Measurements from ENCODE around the gene EIF2S3.
"Not testable (repeated sequence)": the region's sequence is repeated elsewhere in the genome, so short reads cannot be mapped to it uniquely, and the experiment has no call there.

EIF2S3 gene

GRCh38 chrX:24050522-24051318 lies 4.0 kb upstream of the EIF2S3 start:
- not testable (repeated sequence) for DNase-seq

DNA sequence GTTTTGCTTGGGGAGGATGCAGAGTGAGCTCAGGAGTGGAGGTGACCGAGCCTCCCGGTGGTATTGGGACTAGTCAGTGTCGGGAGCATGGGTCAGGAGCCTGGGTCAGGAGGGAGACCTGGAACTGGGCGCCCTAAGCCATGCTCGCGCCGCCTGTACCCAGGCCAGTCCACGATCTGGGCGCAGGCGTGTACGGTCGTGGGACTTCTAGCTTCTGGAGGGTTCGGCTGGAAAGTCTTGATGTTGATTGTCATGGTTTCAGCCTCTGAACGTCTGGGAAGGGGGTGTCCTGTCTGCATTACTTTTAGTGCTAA lies 244 bp downstream of the EIF2S3 start:
- no peak for DNase-seq

DNA sequence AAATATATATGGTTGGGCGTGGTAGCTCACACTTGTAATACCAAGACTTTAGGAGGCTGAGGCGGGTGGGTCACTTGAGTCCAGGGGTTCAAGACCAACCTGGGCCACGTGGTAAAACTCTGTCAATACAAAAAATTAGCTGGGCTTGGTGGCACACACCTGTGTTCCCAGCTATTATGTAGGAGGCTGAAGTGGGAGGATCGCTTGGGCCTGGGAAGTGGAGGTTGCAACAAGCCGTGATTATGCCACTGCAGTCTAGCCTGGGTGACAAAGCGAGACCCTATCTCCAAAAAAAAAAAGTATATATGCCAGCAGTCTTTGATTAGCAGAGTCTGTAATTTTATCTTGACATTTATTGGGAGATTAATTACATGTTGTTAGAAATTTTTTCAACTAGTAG lies 8.7 kb downstream of the EIF2S3 start:
- no peak for DNase-seq

DNA sequence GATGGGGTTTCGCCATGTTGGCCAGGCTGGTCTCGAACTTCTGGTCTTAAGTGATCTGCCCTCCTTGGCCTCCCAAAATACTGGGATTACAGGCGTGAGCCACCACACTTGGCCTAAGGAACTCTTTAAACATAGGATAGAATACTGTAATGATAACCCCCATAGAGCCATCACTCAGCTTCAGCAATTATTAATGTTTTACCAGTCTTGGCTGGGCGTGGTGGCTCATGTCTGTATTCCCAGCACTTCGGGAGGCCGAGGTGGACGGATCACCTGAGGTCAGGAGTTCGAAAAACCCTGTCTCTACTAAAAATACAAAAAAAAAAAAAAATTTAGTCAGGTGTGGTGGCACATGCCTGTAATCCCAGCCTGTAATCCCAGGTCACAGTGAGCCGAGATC lies 15.1 kb downstream of the EIF2S3 start:
- no peak for DNase-seq

- no peak for DNase-seq
Observed at GRCh38 chrX:24079411-24079810, 24.7 kb downstream of the EIF2S3 start.

DNA sequence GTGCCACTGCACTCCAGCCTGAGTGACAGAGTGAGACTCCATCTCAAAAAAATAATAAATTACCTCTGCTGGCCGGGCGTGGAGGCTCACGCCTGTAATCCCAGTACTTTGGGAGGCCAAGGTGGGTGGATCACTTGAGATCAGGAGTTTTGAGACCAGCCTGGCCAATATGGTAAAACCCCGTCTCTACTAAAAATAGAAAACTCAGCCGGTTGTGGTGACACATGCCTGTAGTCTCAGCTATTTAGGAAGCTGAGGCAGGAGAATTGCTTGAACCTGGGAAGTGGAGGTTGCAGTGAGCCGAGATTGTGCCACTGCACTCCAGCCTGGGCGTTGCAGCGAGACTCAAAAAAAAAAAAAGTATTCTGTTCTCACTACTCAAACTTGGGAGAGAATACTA lies 25.5 kb downstream of the EIF2S3 start:
- peak in 1 of 2 donors; percentile 13 for DNase-seq

GRCh38 chrX:24080704-24081103 lies 25.9 kb downstream of the EIF2S3 start:
- DNase-seq = no peak

- DNase-seq = peak; percentile 45 to 57
Observed at GRCh38 chrX:24081661-24082154, 27.0 kb downstream of the EIF2S3 start.

GRCh38 chrX:24082447-24082846 lies 27.7 kb downstream of the EIF2S3 start:
- DNase-seq = no peak

DNA sequence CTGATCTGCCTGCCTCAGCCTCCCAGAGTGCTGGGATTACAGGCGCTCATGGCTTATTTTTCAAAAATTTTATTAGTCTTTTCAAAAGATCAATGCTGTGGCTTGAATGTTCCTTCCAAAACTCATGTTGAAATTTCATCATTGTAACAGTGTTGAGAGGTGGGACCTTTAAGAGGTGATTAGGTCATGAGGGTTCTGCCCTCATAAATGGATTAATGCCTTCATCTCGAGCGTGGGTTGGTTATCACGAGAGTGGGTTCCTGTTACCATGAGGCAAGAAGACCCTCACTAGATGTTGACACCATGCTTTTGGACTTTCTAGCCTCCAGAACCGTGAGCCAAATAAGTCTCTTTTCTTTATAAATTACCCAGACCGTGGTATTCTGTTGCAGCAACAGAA lies 30.3 kb downstream of the EIF2S3 start:
- DNase-seq = no peak

- no peak for DNase-seq
Observed at GRCh38 chrX:24090300-24091200, 35.8 kb downstream of the EIF2S3 start.

DNA sequence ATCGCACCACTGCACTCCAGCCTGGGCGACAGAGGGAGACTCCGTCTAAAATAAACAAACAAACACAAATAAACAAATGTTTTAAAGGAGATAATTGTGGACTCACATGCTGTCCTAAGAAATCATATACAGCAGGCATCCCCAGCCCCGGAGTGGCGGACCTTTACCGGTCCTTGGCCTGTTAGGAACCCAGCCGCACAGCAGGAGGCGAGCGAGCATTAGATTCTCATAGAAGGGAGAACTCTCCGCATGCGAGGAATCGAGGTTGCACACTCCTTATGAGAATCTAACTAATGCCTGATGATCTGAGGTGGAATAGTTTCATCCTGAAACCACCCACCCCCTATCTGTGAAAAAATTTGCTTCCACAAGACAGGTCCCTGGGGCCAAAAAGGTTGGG lies 39.0 kb downstream of the EIF2S3 start:
- DNase-seq = no peak

DNA sequence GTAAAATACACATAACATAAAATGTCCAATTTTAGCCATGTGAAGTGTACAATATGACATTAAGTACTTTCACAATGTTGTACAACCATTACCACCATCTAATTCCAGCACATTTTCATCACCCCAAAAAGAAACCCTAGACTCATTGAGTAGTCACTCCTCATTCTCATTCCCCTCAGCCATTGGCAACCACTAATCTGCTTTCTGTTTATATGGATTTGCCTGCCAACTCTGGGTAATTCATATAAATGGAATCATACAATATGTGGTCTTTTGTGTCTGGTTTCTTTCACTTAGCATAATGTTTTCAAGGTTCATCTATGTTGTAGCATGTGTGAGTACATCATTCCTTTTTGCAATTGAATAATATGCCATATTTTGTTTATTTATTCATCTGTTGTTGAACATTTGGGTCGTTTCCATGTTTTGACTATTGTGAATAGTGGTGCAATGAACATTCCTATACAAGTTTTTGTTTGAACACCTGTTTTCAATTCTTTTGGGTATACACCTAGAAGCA lies 43.0 kb downstream of the EIF2S3 start:
- DNase-seq = no peak

DNA sequence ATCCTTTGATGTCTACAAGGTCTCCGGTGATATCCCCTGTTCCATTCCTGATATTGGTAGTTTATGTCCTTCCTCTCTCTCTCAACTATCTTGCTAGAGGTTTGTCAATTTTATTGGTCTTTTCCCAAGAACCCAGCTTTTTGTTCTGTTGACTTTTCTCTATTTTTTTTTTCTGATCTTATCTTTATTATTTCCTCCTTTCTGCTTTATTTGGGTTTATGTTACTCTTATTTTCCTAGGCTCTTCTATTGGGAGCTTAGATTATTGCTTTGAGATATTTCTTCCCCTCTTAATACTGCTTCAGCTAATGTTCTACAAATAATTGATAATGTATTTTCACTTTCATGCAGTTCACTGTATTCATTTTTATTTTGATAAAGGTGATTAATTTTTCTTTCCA lies 44.2 kb downstream of the EIF2S3 start:
- no peak for DNase-seq

GRCh38 chrX:24099394-24099793 lies 44.6 kb downstream of the EIF2S3 start:
- no peak for DNase-seq

DNA sequence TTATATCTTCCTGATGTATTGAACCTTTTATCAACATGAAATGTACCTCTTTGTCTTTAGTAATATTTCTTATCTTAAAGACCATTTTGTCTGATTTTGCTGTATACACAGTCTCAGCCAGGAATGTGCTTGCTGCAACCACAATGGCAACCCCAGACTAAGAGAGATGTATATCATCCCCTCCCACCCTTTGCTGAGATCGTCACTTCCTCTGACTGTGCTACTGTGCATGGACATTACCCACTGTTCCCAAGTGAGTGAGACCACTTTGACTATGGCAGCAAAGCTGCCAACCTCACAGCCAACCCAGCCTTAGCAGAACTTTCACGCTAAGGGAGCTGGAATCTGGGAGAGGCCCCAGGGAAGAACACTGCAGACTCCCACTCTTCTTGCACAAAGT lies 46.0 kb downstream of the EIF2S3 start:
- no peak for DNase-seq

- DNase-seq = no peak
Observed at GRCh38 chrX:24110069-24110468, 55.3 kb downstream of the EIF2S3 start.

DNA sequence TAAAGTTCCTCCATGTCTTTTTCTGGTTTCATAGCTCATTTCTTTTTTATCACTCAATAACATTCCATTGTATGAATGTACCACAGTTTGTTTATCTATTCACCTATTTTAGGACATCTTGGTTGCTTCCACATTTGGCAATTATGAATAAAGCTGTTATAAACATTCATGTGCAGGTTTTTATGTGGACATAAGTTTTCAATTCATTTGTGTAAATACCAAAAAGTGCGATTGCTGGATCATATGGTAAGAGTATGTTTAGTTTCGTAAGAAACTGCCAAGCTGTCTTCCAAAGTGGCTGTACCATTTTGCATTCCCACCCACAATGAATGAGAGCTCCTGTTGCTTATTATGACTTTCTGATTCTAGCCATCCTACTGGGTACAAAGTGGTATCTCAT lies 58.4 kb downstream of the EIF2S3 start:
- DNase-seq = no peak

DNA sequence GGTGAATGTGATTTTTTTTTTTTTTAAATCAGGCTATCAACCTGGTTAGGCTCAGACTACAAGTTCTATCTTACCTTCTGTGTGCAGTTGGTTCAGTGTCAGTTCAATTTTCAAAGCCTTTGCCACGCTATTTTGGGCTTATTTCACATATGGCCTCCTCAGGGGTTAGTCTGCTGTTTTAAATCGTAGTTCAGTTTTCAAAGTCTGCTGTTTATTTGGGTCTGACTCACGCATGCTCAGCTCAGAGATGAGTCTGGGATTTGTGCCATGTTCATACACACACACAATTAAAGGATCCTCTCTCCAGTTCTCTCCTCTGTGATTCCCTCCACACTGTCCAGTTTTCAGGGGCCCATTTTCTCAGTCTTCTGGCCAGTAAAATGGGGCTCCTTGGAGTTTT lies 62.5 kb downstream of the EIF2S3 start:
- DNase-seq = no peak

GRCh38 chrX:24124244-24124799 lies 69.6 kb downstream of the EIF2S3 start:
- no peak for DNase-seq

DNA sequence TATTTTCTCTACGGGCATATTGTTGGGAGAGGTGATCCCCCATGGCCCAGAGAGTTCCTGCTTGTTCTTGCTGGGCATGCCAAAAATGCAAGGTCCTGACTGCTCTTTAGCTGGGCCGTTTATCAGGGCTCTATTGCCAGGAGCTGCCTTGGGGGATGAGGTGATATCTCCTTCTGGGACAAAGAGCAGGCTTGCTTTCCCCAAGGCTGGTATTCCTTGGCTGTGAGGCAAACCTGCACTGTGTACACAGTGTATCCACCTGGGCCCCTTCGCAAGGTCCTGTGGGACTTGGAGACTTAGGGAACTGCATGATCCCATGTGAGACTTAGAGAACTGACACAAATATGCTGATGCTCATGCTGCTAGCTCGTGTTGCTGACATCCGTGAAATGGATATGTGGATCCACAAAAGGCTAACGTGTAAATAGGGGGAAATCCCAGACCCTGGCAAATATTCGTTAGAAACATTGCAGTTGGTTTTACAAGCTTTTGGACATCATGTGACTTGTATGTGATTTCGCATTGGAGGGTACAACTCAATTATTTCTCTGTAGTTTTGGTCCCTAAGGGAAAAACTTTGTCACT lies 70.4 kb downstream of the EIF2S3 start:
- DNase-seq = no peak
